T-cell (primary cell): ENCODE data around the gene HIPK2. TPM values are rescaled to one million over a fixed set of nuclear protein-coding genes. Genes with fewer than 3 reads are reported as not detected.
"Not testable (repeated sequence)": the region's sequence is repeated elsewhere in the genome, so short reads cannot be mapped to it uniquely, and the experiment has no call there.

Source experiments
- ATAC-seq, 4 experiments: fragments of 200-7000 bp in 3 of 4; fragments of 150-1000 bp in 1 of 4; cut with Tn5 transposase; replicated peaks in 1 of 4; 1 replicate in 3 of 4; 2 replicates in 1 of 4; pipeline ENCODE4 v1.10.0; 2021; ENCODE audit warnings: moderate library complexity in 3 of 4, mild to moderate bottlenecking in 2 of 4, moderate number of reproducible peaks in 1 of 4
- CTCF ChIA-PET, 2 donors: fragments of 300-600 bp; sonication (Branson Sonifier 250); formaldehyde crosslinking; loops; one replicate each; lab custom pipeline; 2022; ENCODE audit warnings: antibody characterized with exemption in 2 of 2; lab: Charles Lee
- POLR2A ChIA-PET, 2 donors: fragments of 300-600 bp; sonication (Branson Sonifier 250); formaldehyde crosslinking; loops; one replicate each; lab custom pipeline; 2022; ENCODE audit warnings: antibody characterized with exemption in 2 of 2; lab: Charles Lee
- DNase-seq, 35 experiments: peaks; one replicate each; pipeline versions ENCODE4 v3.0.0 to v3.0.0-alpha.2; 2013 to 2023
- H3K27ac ChIP-seq: one replicate; pipeline ENCODE4 v1.5.1; 2013; ENCODE audit warnings: low read length
- H3K27me3 ChIP-seq, 2 experiments: replicated peaks in 1 of 2; 1 replicate in 1 of 2; 2 replicates in 1 of 2; pipeline versions ENCODE4 v1.6.1 to v1.7.0; 2013; ENCODE audit warnings: low read length in 1 of 2, mixed read lengths in 1 of 2; ENCODE audit not compliant: control insufficient read depth in 2 of 2, insufficient read depth in 2 of 2; ENCODE audit errors: extremely low read depth in 1 of 2
- H3K36me3 ChIP-seq, 2 donors: 1 replicate in 1 of 2; 2 replicates in 1 of 2; pipeline versions ENCODE4 v1.6.1 to v1.7.0; 2013; ENCODE audit warnings: low read length in 1 of 2; ENCODE audit not compliant: control insufficient read depth in 2 of 2, insufficient read depth in 1 of 2; ENCODE audit errors: extremely low read depth in 1 of 2
- H3K4me1 ChIP-seq, 2 experiments: 1 replicate in 1 of 2; 2 replicates in 1 of 2; pipeline versions ENCODE4 v1.6.1 to v1.7.0; 2013; ENCODE audit warnings: low read length in 2 of 2, mixed read lengths in 1 of 2; ENCODE audit not compliant: insufficient read depth in 2 of 2, control insufficient read depth in 1 of 2; ENCODE audit errors: extremely low read depth in 1 of 2
- H3K4me3 ChIP-seq, 2 donors: 1 replicate in 1 of 2; 2 replicates in 1 of 2; pipeline versions ENCODE4 v1.5.1 to v1.7.0; 2013; ENCODE audit warnings: mild to moderate bottlenecking in 2 of 2, low read length in 1 of 2, moderate library complexity in 1 of 2; ENCODE audit not compliant: control insufficient read depth in 1 of 2; ENCODE audit errors: extremely low read depth in 1 of 2
- H3K9me3 ChIP-seq: 2 replicates; pipeline ENCODE4 v1.7.0; 2013
- H3K27ac Mint-ChIP-seq, 2 donors: one replicate each; pipeline ENCODE4 v1.8.0; 2020 to 2021; ENCODE audit warnings: mild to moderate bottlenecking in 2 of 2, mixed read lengths in 2 of 2
- H3K27me3 Mint-ChIP-seq, 2 donors: one replicate each; pipeline ENCODE4 v1.8.0; 2021 to 2022; ENCODE audit warnings: mixed read lengths in 2 of 2
- H3K36me3 Mint-ChIP-seq: one replicate; pipeline ENCODE4 v1.8.0; 2021; ENCODE audit warnings: mixed read lengths
- H3K4me1 Mint-ChIP-seq, 3 donors: one replicate each; pipeline ENCODE4 v1.8.0; 2020 to 2022; ENCODE audit warnings: mixed read lengths in 3 of 3, mild to moderate bottlenecking in 1 of 3
- H3K4me3 Mint-ChIP-seq, 3 donors: one replicate each; pipeline ENCODE4 v1.8.0; 2020 to 2022; ENCODE audit warnings: mild to moderate bottlenecking in 3 of 3, mixed read lengths in 3 of 3, moderate library complexity in 3 of 3
- H3K9me3 Mint-ChIP-seq, 3 donors: one replicate each; pipeline ENCODE4 v1.8.0; 2020 to 2022; ENCODE audit warnings: mixed read lengths in 3 of 3
- WGBS: methylation state at CpG from one replicate; pipeline ENCODE4 v1.1.5; 2013; ENCODE audit warnings: missing lambda C conversion rate; ENCODE audit not compliant: insufficient coverage; 5-methylcytosine and 5-hydroxymethylcytosine counted together
- total RNA-seq, 35 experiments: library from RNA in 6 of 35; stranded (reverse) in 6 of 35; fragments of 120-200 nt in 1 of 35; gene quantifications; one replicate each; pipeline versions ENCODE4 v1.2.1 to v1.2.4 and lab custom pipeline; 2013 to 2026

The HIPK2 gene
- total RNA-seq, 5 donors from 2014 or later (not counting 1 experiment from before 2014, with no cell fraction given): 32.7 to 34.5 (median 33.5) TPM

DNA sequence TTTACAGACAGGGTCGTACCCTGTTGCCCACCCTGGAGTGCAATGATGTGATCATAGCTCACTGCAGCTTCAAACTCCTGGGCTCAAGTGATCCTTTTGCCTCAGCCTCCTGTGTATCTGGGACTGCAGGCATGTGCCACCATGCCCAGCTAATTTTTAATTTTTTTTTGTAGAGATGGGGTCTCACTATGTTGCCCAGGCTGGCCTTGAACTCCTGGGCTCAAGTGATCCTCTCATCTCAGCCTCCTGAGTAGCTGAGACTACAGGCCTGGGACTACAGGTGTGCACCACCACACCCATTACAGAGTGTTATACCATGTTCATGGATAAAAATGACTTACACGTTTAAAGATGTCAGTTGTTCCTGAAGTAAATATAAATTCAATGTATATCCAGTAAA, 166.2 kb downstream of the HIPK2 start:
- H3K27ac ChIP-seq, H3K27ac Mint-ChIP-seq, H3K27me3 Mint-ChIP-seq, H3K4me1 Mint-ChIP-seq, H3K9me3 ChIP-seq, ATAC-seq, POLR2A ChIA-PET, DNase-seq, H3K4me1 ChIP-seq, H3K9me3 Mint-ChIP-seq, H3K4me3 ChIP-seq, H3K4me3 Mint-ChIP-seq, H3K27me3 ChIP-seq: not testable (repeated sequence)
- H3K36me3 ChIP-seq: peaks cover 14 to 28% of the 10 kb centered on the region in 2 donors
- H3K36me3 Mint-ChIP-seq: peaks cover 70% of the 10 kb centered on the region
- CTCF ChIA-PET: interaction anchor here in 1 of 2 donors (0.9 kb wide), 1 partner anchor 111 kb away, joined by 3 read pairs; no protein-coding TSS in a partner anchor
- no CpG with 5 or more reads among the region's 2 CpGs for WGBS

DNA sequence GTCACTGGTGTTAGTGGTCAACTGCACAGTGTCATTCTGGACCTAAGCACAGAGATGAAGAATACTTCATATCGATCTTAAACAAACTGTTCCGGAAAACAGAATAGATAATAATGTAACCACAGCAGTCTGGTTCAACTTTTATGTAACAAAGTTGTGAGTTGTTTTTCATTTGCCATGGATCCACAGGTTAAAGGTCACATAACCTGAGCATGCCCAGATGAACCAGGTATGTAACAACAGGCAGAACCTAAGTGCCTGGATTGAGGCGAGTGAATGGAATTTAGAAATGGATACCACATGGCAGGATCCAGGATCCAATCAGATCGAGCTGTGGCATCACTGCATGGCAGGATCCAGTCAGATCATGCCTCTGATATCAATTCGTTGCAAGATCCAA, 167.2 kb downstream of the HIPK2 start:
- Mint-ChIP-seq H3K9me3 (peaks cover 0 to 4% (median 0%) of the 10 kb centered on the region in 3 donors), H3K36me3 (peaks cover 63% of the 10 kb centered on the region), H3K4me1 (no peaks in the 10 kb centered on the region), H3K27ac (no peak overlapping the region), H3K27me3 (no peaks in the 10 kb centered on the region), H3K4me3 (no peak overlapping the region)
- ChIA-PET CTCF (interaction anchor here in 1 of 2 donors (1.4 kb wide), 1 partner anchor 8 kb away, joined by 4 read pairs; no protein-coding TSS in a partner anchor), POLR2A (no interaction called here)
- Histone ChIP-seq H3K4me3 (no peak overlapping the region), H3K9me3 (no peaks in the 10 kb centered on the region), H3K36me3 (peaks cover 14 to 23% of the 10 kb centered on the region in 2 donors), H3K27me3 (no peaks in the 10 kb centered on the region), H3K4me1 (no peaks in the 10 kb centered on the region), H3K27ac (no peak overlapping the region)
- DNase-seq: no peak
- no peak for ATAC-seq
- WGBS: 82% methylated on average over 3 of the region's 5 CpGs

DNA sequence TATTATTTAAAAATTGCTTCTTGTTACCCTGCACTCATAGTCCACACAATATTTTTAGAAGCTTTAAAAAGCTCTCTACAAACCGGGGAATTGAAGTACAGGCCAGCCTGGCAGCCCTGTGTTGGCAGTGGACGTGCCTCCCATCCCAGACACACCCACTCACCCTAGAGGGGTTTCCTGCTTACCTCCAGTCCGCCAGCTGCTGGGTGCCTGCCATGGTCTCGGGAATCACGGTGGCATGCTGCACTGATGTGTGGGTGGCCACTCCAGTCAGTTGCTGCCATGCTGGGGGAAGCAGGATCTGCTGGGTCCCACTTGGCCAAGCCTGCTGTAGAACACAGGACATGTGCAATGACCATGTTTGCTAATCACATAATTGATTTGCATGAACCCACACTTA, 173.9 kb downstream of the HIPK2 start:
- H3K4me3 ChIP-seq: no peak overlapping the region
- no peaks in the 10 kb centered on the region for H3K27me3 Mint-ChIP-seq
- DNase-seq: no peak
- no peaks in the 10 kb centered on the region for H3K9me3 ChIP-seq
- no peak overlapping the region for H3K4me3 Mint-ChIP-seq
- no peaks in the 10 kb centered on the region for H3K4me1 Mint-ChIP-seq
- peaks cover 23 to 36% of the 10 kb centered on the region in 2 donors for H3K36me3 ChIP-seq
- H3K36me3 Mint-ChIP-seq: peaks cover 36% of the 10 kb centered on the region
- no peak overlapping the region for H3K27ac ChIP-seq
- ChIA-PET POLR2A (no interaction called here), CTCF (interaction anchor here in 1 of 2 donors (0.8 kb wide), 1 partner anchor 13 kb away, joined by 3 read pairs; no protein-coding TSS in a partner anchor)
- peaks cover 0 to 4% (median 0%) of the 10 kb centered on the region in 3 donors for H3K9me3 Mint-ChIP-seq
- no peaks in the 10 kb centered on the region for H3K4me1 ChIP-seq
- no peak for ATAC-seq
- WGBS: 90% methylated on average over 4 of the region's 5 CpGs
- H3K27me3 ChIP-seq: no peaks in the 10 kb centered on the region
- peak overlapping the region in 1 of 2 donors; percentile 19 for H3K27ac Mint-ChIP-seq

GRCh38 chr7:139603282-139603681, 174.5 kb downstream of the HIPK2 start:
- Mint-ChIP-seq H3K9me3 (peaks cover 0 to 4% (median 0%) of the 10 kb centered on the region in 3 donors), H3K4me3 (no peak overlapping the region), H3K27me3 (no peaks in the 10 kb centered on the region), H3K36me3 (peaks cover 37% of the 10 kb centered on the region), H3K4me1 (no peaks in the 10 kb centered on the region), H3K27ac (no peak overlapping the region)
- Histone ChIP-seq H3K9me3 (no peaks in the 10 kb centered on the region), H3K27me3 (no peaks in the 10 kb centered on the region), H3K4me3 (no peak overlapping the region), H3K4me1 (no peaks in the 10 kb centered on the region), H3K36me3 (peaks cover 23 to 42% of the 10 kb centered on the region in 2 donors), H3K27ac (no peak overlapping the region)
- WGBS: 89% methylated on average over 3 of the region's 5 CpGs
- DNase-seq (no peak), ATAC-seq (no peak)
- ChIA-PET CTCF (interaction anchor here in 1 of 2 donors (0.8 kb wide), 1 partner anchor 14 kb away, joined by 3 read pairs; no protein-coding TSS in a partner anchor), POLR2A (no interaction called here)

DNA sequence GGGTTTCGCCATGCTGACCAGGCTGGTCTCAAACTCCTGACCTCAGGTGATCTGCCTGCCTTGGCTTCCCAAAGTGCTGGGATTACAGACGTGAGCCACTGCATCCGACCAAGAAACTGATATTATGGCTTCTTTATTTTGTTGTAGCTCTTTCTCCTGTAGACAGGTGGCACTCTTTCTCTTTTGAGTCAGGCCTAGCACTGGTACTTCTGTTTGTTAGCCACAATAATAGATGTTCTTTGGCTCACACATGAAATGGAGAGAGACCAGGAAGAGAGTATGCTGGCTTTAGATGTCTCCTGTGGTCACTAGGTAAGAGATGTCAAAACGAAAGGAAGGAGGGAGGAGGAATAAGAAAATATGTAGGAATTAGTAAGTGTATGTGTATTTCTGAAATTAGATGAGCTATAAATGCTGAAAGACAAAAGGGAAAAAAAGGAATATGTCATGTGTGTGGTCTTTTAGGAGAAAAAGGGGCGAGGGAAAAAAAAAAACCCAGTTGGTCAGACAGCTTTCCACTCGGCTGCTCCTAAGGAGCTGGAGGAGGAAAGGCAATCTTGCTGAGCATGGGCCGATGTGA, 175.6 kb downstream of the HIPK2 start:
- Mint-ChIP-seq H3K27ac (no peak overlapping the region), H3K4me3 (no peak overlapping the region), H3K27me3 (no peaks in the 10 kb centered on the region), H3K4me1 (no peaks in the 10 kb centered on the region), H3K9me3 (no peaks in the 10 kb centered on the region), H3K36me3 (peaks cover 36% of the 10 kb centered on the region)
- 62% methylated on average over 5 of the region's 7 CpGs for WGBS
- H3K9me3 ChIP-seq: no peaks in the 10 kb centered on the region
- H3K4me3 ChIP-seq: no peak overlapping the region
- POLR2A ChIA-PET: interaction anchor here in 1 of 2 donors (0.7 kb wide), 1 partner anchor 1667 kb away, joined by 3 read pairs; no protein-coding TSS in a partner anchor
- no peak overlapping the region for H3K27ac ChIP-seq
- peak in 3 of 4 experiments; percentile 57 to 63 (median 61) for ATAC-seq
- no peaks in the 10 kb centered on the region for H3K27me3 ChIP-seq
- H3K4me1 ChIP-seq: no peaks in the 10 kb centered on the region
- CTCF ChIA-PET: interaction anchor here (0.6 to 2.3 kb wide), 19 partner anchors 10 to 745 kb away, joined by 3 to 11 read pairs (median 4); no protein-coding TSS in a partner anchor
- peak in 1 of 35 experiments; percentile 50 for DNase-seq
- H3K36me3 ChIP-seq: peaks cover 23 to 44% of the 10 kb centered on the region in 2 donors

DNA sequence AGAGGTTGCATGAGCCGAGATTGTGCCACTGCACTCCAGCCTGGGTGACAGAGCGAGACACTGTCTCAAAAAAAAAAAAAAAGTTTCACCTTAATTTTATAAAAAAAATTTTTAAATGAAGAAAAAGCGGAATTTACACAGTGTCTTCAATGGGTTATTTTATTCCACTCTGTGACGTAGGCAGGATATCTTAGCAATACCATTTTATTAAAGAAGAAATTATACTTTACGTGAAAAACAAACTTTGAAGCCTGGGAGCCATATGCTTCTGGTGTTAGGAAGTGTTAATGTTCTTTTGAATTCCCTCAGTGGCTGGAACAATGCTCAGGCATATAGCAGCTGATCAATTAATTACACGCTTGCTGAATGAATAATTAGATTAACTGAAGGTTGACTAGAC, 176.6 kb downstream of the HIPK2 start:
- no peak overlapping the region for H3K27ac Mint-ChIP-seq
- CTCF ChIA-PET: interaction anchor here (0.6 to 2.3 kb wide), 17 partner anchors 9 to 1159 kb away, joined by 3 to 11 read pairs (median 6); no protein-coding TSS in a partner anchor
- POLR2A ChIA-PET: interaction anchor here (0.5 to 0.7 kb wide), 3 partner anchors 12 to 74 kb away, joined by 4 to 7 read pairs (median 4); no protein-coding TSS in a partner anchor
- WGBS: no CpG with 5 or more reads among the region's 6 CpGs
- no peaks in the 10 kb centered on the region for H3K27me3 Mint-ChIP-seq
- H3K9me3 Mint-ChIP-seq: no peaks in the 10 kb centered on the region
- no peaks in the 10 kb centered on the region for H3K4me1 ChIP-seq
- DNase-seq (no peak), ATAC-seq (no peak)
- no peaks in the 10 kb centered on the region for H3K9me3 ChIP-seq
- no peaks in the 10 kb centered on the region for H3K4me1 Mint-ChIP-seq
- peaks cover 35% of the 10 kb centered on the region for H3K36me3 Mint-ChIP-seq
- no peak overlapping the region for H3K4me3 Mint-ChIP-seq
- no peak overlapping the region for H3K4me3 ChIP-seq
- no peak overlapping the region for H3K27ac ChIP-seq
- peaks cover 23 to 55% of the 10 kb centered on the region in 2 donors for H3K36me3 ChIP-seq
- H3K27me3 ChIP-seq: no peaks in the 10 kb centered on the region
